ENCODE results near the gene GTF2IRD1. TPM values are rescaled to one million over a fixed set of nuclear protein-coding genes. Genes with fewer than 3 reads are reported as not detected.

Gene GTF2IRD1
- total RNA-seq, 2 donors from 2014 or later, result 18.3 to 29.5 TPM

Other genes starting within 250 kb of the GTF2IRD1 start
- gene LAT2, start 243.9 kb upstream of the GTF2IRD1 start, total RNA-seq, result 1 to 10 TPM; 3.5 to 4.0 TPM
- 10 to 100 TPM; 18.5 to 43.8 TPM for gene RFC2, start 199.5 kb upstream of the GTF2IRD1 start, total RNA-seq
- 10 to 100 TPM; 77.8 to 81.6 TPM for gene CLIP2, start 164.5 kb upstream of the GTF2IRD1 start, total RNA-seq
- 100 to 1,000 TPM; 123 to 148 TPM for gene GTF2I, start 203.8 kb downstream of the GTF2IRD1 start, total RNA-seq